Glomerular visceral epithelial cell (primary cell): ENCODE data around the gene WDR53.
"Not testable (repeated sequence)": the region's sequence is repeated elsewhere in the genome, so short reads cannot be mapped to it uniquely, and the experiment has no call there.

Experiments
- DNase-seq: peaks from one replicate; pipeline ENCODE4 v3.0.0-alpha.2; 2016; ENCODE audit errors: extremely low spot score

WDR53 gene

DNA sequence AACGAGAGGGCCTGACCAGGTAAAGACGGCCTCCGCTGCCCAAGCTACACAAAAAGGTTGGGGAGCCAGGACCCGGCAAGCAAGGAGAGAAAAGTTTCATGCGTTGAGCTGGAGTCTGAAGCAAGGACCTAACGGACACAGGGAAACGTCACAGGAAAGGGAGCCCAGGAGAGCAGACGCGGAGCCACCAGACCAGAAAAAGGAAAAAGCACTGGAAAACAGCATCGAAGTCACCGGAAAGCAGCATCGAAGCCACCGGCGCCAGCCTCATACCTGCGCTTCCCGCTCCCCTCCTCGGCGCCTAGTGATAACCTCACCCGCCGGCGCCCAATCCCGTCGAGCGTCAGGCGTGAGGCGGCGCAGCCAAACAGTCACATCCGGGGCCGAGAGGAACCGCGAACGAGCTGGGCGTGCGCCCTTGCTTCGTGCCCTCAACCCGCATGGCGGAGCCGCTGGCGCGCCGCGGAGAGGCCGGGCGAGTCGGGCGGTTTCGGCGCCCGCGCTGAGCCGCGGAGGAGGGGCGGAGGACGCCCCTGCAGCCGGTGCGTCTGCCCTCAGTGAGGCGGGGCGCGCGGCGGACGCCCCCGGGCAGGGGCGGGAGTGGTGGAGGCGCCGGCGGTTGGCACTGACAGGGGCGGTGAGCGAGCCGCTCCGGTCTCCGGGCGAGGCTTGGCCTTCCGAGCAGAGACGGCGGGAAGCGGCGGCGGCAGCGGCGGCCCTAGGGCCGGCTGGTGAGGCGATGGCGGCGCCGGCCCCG, at the start of gene WDR53, which contains the start of gene FBXO45:
TSS of gene WDR53 (minus strand) at position 309 of the 757 bp plus-strand sequence. CDS start 7,079 bp downstream, outside the sequence.
TSS of gene FBXO45 (plus strand) at position 415 of the 757 bp plus-strand sequence. CDS start at position 740, 325 bp downstream.
- DNase-seq: peak; percentile 94

DNA sequence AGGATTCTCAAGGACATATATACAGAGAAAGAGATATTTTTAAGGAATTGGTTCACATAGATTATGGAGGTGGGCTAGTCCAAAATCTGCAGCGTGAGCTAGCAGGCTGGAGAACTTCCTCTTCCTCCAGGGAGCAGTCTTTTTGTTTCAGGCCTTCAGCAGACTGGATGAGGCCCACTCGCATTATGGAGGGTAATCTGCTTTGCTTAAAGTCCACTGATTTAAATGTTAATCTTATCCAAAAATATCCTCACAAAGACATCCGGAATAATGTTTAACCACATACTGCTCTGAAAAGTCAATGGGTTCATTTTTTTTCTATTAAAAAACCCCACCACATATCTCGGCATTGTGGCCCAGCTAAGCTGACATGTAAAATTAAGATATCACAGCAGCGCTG, 48.9 kb upstream of the WDR53 start:
- no peak for DNase-seq

DNA sequence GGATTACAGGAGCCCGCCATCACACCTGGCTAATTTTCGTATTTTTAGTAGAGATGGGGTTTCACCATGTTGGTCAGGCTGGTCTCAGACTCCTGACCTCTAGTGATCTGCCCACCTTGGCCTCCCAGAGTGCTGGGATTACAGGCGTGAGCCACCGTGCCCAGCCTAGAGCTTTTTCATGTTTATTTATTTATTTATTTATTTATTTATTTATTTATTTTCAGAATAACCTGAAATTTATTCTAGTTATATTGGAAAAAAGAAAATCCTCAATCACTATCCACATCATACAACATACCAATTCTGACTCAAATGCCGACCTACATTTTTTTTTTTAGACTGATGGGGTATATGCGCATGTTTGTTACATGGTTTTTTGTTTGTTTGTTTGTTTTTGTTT, 46.9 kb upstream of the WDR53 start:
- DNase-seq: not testable (repeated sequence)

DNA sequence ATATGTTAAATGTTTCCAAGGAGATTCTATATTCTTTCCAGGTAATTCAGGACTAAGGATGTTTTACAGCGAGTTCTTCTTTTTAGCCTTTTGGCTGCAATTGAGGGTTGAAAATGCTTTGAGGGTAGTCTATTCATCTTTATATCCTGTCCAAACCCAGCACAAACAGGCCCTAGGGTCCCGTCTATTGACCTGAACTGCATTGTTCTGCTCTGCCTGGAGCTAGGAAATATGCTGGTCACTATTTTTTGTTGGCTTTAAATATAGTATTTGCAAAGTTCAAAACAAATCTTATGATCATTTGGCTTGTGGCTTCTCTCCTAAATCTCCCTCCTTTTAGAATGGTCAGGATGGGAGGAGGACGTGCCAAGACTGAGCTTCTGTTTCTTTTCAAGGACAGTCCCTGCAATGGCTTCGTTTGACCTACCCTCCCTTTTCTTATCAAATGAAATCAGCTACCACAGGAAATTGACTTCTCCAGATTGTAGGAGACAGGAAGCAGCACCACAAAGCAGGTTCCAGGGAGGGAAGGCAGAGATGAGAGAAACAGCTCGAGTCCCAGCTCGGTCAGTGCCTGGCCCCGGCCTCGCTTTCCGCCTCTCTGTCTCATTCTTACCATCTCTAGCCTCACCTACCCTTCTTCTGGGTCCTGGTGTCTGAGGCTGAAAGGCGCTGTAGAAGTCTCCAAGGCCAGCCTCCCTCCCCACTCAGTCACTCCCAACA, 43.6 kb upstream of the WDR53 start:
- no peak for DNase-seq

DNA sequence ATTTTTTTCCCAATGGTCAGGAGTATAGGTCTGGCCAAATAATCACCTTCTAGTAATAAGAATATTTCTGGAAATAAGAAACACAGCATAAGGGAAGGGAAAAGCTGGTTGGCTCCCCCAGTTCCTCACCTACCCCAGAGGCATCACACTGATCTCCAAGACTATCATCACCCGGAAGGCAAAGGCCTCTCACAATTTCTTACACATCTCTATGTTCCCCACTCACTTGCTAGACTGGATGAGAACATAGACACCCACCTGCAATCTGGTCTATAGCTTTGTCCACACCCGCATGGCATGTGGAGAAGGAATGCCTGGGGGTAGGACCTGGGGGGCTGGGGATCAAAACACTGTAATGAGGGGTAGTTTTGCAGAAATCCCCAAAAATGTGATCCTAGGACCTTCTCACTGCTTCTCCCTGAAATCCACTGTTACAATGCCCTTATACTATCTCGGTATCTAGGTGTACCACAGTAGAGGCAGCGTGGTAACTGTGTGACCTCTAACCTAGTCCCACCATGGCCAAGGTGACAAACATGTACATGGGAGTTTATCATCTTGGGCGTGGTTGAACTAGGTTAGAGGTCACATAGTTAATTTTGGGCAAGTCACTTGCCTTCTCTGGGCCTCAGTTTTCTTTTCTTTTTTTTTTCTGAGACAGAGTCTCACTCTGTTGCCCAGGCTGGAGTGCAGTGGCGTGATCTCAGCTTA, 41.6 kb upstream of the WDR53 start:
- no peak for DNase-seq

DNA sequence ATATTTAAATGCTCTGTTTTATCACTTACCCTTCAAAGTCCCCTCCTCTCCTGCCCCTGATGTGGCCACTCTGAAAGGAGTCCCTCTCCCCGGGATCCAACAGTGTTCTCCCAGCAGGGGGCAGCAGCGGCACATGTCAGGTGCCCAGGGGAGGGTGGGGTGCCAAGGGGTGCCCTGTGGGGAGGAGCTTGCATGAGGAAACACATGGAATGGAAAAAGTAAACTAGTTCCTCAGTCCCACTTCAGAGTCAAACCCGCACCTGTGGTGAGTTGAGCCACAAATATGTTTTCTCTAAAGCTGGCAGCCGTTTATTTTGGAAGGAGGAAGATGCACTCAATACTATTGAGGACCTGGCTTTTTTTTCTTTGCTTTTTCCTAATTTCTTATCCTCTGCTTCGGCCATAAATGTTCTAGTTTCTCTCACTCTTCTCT, 41.0 kb upstream of the WDR53 start:
- DNase-seq: peak; percentile 83

DNA sequence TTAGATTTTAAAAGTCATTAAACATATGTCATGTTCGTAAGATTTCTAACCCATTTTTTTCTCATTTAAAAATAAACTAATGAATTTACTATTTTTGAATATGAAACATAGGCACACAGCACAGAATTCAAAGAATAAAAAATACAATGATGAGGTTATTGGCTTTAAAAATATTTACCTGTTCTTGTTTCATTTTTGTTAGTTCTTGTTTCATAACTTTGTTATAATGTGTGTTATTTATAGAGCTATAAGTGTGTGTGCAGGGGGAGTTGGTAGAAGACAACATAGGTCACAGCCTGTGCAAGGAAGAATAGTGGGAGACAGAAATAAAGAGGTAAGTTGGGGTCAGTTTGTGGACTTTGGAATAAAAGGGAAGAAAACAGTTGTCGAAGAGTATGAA, 40.3 kb upstream of the WDR53 start:
- DNase-seq: no peak

DNA sequence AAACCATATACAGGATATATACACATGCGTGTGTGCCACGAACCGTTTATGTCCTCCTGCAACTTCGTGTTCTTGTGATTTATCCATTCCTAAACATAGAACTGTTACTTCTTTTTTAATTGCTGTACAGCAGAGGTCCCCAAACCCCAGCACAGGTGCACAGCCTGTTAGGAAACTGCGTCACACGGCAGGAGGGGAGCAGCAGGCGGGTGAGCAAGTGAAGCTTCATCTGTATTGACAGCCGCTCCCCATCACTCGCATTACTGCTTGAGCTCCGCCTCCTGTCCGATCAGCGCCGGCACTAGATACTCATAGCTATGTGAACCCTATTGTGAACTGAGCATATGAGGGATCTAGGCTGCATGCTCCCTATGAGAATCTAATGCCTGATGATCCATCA, 36.2 kb upstream of the WDR53 start:
- DNase-seq: no peak

DNA sequence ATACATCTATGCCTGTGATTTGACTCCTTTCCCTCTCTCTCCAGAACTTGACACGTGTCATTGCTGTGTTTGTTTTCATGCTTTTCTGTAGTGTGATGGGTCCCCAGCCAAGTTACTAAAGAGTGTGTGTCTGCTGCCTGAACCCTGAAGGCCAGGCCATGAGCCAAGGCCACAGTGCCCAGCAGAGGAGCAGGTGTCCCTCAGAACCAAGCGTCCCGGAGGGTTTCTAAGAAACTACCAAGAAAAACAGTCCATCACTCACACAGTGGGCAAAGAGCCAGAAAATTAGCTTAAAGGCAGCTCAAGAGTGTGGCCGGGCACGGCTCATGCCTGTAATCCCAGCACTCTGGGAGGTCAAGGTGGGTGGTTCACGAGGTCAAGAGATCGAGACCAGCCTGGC, 35.3 kb upstream of the WDR53 start:
- DNase-seq: no peak

DNA sequence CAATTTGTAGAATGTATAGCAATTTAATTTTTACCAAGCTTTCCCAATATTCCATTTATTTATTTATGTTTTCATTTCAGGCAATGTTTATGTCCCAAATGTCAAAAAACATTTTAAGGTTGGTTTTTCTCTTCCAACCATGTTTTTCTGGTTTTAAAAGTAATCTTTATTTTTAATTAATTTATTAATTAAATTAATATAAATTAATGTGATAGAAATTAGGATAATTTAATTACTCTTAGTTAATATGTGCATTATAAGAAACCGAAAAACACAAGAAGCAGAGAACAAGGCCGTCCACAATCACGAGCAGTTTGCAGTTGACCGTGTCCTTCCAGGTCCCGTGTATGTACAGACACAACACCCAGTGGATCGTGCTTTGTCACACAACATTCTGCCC, 34.3 kb upstream of the WDR53 start:
- no peak for DNase-seq

DNA sequence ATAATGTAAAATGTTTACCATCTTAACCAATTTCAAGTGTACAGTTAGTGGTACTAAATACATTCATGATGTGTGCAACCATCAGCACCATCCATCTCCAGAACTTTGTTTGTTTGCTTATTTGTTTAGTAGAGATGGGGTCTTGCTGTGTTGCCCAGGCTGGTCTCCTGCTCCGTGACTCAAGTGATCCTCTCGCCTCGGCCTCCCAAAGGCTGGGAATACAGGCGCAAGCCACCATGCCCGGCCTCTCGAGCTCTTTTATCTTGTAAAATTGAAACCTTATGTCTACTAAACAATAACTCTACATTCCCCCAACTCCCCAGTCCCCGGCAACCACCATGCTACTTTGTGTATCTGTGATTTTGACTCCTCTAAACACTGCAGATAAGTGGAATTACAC, 32.0 kb upstream of the WDR53 start:
- DNase-seq: no peak

DNA sequence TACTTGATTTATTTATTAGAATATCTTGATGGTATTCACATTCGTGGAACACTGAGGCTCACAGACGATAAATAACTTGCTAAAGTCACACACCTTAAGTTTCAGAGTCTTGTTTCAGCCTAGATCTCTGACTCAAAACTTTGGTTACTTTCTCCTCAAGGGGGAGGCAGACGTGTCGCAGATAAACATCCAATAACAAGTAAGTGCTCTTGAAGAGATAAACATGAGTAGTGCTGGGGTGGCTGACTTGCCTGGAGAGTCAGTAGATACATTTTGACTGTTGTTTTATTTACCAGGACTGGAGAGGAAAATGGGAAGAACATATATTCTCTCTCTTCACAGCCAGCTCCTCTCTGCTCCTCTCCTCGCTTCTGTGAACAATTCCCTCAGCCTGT, 31.4 kb upstream of the WDR53 start:
- DNase-seq: no peak

DNA sequence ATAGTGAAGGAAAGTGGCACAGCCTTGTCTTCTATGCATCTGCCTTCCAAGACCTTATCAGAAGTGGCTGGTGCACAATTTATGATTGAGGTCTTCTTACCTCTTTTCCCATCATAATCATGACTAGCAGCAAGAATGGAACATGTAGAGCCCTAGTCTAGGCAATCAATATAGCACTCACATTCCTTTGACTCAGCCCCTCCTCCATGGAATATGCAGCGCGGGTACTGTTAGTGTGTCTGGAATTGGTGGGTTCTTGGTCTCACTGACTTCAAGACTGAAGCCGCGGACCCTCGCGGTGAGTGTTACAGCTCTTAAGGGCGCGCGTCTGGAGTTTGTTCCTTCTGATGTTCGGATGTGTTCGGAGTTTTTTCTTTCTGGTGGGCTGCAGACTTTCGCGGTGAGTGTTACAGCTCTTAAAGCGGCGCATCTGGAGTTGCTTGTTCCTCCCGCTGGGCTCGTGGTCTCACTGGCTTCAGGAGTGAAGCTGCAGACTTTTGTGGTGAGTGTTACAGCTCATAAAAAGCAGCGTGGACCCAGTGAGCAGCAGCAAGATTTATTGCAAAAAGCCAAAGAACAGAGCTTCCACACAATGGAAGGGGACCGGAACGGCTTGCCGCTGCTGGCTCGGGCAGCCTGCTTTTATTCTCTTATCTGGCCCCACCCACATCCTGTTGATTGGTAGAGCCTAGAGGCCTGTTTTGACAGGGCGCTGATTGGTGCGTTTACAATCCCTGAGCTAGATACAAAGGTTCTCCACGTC, 29.8 kb upstream of the WDR53 start:
- DNase-seq: not testable (repeated sequence)

DNA sequence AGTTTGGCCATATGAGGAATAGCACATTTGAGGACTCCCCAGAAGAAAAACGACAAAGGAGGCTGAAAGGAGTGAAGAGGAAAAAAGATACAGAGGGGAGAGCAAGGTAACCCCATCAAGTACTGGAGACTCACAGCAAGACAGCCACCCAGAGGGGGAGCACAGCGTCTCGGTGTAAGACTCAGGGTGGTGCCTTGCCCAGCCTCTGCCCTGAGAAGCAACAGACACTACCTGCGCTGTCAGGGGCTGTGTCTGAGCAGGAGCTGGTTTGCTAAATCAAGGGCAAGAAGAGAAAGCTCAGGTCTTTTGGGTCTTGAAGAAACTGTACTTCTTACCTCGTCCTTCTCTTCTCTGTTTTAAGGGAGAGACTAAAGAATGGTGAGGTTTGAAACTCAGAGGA, 28.0 kb upstream of the WDR53 start:
- DNase-seq: no peak

DNA sequence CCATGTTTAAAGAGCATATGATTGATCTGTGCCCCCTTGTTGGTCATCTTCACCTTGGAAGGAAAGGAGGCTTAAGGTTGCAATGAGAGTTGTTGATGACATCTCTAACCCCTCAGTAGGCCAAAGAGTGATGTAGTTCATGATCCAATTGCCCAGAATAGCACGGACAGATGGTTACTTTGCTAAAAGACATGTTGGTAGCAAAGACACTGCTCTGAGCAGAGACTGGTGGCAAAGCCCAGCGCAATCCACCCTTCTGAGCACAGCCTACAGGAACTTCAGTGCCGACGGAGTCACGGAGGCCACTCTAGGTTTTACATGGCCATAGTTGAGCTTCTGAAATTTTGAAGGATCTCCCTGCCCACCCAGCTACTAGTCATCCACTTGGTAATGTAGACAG, 21.9 kb upstream of the WDR53 start:
- no peak for DNase-seq

DNA sequence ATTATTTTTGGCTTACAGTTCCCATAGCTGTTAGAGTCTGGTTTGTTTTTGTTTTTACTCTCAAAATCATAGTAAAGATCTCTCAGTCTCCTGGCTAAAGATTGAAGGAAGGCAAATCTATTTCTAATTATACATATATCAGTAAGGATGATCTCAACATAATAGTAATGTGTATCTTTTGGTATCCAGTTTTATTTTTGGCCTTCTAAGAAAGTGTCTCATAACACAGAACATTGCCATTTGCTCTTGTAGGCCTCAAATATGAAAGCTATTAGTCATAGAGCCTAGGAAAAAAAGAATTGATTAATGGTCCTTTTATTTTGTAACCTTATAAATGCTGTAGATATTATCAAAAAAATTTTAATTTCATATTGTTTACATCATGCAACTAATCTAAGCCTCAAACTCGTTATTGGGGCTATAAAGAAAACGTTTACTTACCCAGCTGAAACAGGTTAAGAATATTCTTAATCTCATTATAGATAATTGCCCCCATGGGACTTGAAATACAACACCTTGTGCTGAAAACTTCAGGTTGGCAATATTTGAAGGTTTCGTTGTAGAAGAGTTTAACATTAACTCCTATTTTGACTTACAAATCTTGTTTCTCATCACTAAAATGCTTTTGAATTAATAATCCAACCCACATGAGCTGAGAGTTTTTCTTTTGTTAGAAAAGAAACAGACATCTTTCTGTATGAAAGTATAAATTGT, 16.8 kb upstream of the WDR53 start:
- DNase-seq: no peak

DNA sequence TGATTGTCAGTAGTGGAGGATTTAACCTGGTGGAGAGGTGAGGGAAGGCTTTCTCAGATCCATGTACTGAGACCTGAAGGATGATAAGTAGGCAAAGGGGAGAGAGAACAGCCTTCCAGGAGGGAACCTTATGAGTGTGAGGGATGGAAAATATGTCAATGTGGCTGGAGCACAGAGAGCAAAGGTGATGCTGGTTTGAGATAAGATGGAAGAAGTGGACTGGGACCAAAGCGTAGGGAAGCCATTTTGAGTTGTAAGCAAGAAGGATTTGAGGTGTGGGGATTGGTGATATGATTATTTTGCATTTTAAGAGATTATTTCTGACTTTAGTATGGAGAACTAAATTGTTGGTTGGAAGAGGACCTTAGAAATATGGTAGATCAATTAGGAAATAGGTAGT, 4.0 kb upstream of the WDR53 start:
- no peak for DNase-seq

DNA sequence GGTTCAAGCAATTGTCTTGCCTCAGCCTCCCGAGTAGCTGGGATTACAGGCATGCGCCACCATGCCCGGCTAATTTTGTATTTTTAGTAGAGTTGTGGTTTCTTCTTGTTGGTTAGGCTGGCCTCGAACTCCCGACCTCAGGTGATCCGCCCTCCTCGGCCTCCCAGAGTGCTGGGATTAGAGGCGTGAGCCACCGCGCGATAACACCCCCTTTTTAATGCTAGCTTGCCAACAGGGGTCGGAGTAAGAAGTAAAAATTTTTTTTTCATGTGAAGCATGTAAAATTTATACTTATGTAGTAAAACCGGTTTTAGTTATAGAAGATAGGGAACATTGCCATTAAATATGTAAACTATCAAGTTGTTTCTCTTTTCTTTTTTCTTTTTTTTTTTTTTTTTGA, 2.0 kb upstream of the WDR53 start:
- not testable (repeated sequence) for DNase-seq

DNA sequence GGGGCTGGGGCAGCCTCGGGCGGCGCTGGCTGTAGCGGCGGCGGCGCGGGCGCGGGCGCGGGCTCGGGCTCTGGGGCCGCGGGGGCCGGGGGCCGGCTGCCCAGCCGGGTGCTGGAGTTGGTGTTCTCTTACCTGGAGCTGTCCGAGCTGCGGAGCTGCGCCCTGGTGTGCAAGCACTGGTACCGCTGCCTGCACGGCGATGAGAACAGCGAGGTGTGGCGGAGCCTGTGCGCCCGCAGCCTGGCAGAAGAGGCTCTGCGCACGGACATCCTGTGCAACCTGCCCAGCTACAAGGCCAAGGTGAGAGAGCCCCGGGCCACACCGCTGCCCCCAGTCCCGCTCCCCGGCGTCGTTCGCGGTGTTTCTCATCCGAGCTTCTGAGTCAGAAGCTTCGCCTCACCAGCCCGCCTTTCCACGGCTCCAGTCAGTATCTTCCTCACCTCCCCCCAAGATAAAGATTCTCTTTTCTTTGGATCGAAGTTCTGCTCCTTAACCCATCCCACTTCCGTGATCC, 706 bp upstream of the WDR53 start:
- DNase-seq: peak; percentile 51

DNA sequence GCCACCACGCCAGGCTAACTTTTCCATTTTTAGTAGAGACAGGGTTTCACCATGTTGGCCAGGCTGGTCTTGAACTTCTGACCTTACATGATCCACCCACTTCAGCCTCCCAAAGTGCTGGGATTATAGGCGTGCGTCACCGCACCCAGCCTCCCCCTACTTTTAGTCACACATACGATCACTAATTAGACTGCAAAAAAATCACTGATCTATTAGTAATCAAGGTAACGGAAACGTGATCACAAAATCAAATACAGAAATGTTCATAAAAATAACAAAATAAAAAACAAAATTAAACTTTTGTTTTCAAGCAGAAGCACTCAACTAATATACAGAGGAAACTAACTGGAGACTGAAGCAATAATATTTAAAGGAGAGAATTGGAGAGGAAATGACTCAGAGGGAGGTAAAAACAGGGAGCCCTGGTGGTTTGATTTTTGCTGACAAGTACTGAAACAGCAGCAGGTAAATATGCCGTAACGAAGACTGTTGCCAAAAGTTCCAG, 4.6 kb downstream of the WDR53 start:
- DNase-seq: no peak

DNA sequence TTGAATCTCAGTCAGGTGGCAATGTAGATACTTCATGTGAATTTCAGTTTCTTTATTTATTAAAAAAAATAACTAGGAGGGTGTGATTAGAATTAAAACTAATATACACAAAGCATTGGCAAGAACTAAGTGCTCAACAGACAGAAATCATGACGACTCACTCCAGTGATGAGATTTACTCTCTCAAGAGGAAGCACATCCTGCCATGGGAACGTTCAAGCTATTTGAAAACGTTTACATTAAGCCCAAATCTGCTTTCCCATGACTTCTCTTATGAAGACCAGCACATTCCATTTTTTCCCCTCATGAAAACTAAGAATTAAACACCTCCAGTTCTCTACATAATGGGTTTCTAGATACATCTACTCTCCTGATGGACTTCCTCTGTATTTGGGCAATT, 8.5 kb downstream of the WDR53 start:
- DNase-seq: no peak
